ENCODE data around the gene AUP1. TPM values are rescaled to one million over a fixed set of nuclear protein-coding genes. Genes with fewer than 3 reads are reported as not detected.

The AUP1 gene
- total RNA-seq, 2 donors from 2014 or later: 101 to 124 TPM

- no peak overlapping the region for H3K27ac ChIP-seq
- no peaks in the 10 kb centered on the region for H3K9me3 ChIP-seq
- WGBS: 98% methylated on average over 6 of the region's 6 CpGs
Observed at GRCh38 chr2:74556831-74557370, 27.4 kb upstream of the AUP1 start.

GRCh38 chr2:74556159-74556558 lies 26.7 kb upstream of the AUP1 start:
- Histone ChIP-seq H3K9me3 (no peaks in the 10 kb centered on the region), H3K27ac (no peak overlapping the region), H3K27me3 (replicated peaks; ENCODE audit: insufficient read depth) (no peaks in the 10 kb centered on the region), H3K36me3 (no peaks in the 10 kb centered on the region), H3K4me1 (replicated peaks) (no peaks in the 10 kb centered on the region), H3K4me3 (no peak overlapping the region)
- no peak for TF ChIP-seq CTCF (IDR thresholded peaks at IDR 0.05)
- no peak for TF ChIP-seq POLR2AphosphoS5 (IDR thresholded peaks at IDR 0.05)
- no peak for TF ChIP-seq POLR2A (IDR thresholded peaks at IDR 0.05)
- DNase-seq (ENCODE audit: low spot score): no peak
- intact Hi-C loops (cut with DNase I): no loop called here
- WGBS: 87% methylated on average over 14 of the region's 14 CpGs

More at GRCh38 chr2:74556831-74557370, 27.4 kb upstream of the AUP1 start:
- no peak overlapping the region for H3K4me3 ChIP-seq
- H3K4me1 ChIP-seq (replicated peaks): no peaks in the 10 kb centered on the region
- no peak for DNase-seq (ENCODE audit: low spot score)
- H3K27me3 ChIP-seq (replicated peaks; ENCODE audit: insufficient read depth): no peaks in the 10 kb centered on the region
- no peaks in the 10 kb centered on the region for H3K36me3 ChIP-seq
- no peak for TF ChIP-seq POLR2A (IDR thresholded peaks at IDR 0.05)
- TF ChIP-seq CTCF (IDR thresholded peaks at IDR 0.05): no peak
- TF ChIP-seq POLR2AphosphoS5 (IDR thresholded peaks at IDR 0.05): no peak
- intact Hi-C loops (cut with DNase I): no loop called here

GRCh38 chr2:74555610-74556103 lies 26.2 kb upstream of the AUP1 start:
- no peaks in the 10 kb centered on the region for H3K9me3 ChIP-seq
- peak overlapping the region; percentile 55 to 71 for H3K4me3 ChIP-seq
- intact Hi-C loops (cut with DNase I): no loop called here
- no peaks in the 10 kb centered on the region for H3K4me1 ChIP-seq (replicated peaks)
- H3K27me3 ChIP-seq (replicated peaks; ENCODE audit: insufficient read depth): no peaks in the 10 kb centered on the region
- no peaks in the 10 kb centered on the region for H3K36me3 ChIP-seq
- 81% methylated on average over 16 of the region's 17 CpGs for WGBS
- no peak for DNase-seq (ENCODE audit: low spot score)
- H3K27ac ChIP-seq: no peak overlapping the region
- TF ChIP-seq CTCF (IDR thresholded peaks at IDR 0.05) (no peak), POLR2AphosphoS5 (IDR thresholded peaks at IDR 0.05) (no peak), POLR2A (IDR thresholded peaks at IDR 0.05) (no peak)

GRCh38 chr2:74554820-74555531 lies 25.5 kb upstream of the AUP1 start:
- Histone ChIP-seq H3K36me3 (no peaks in the 10 kb centered on the region), H3K27ac (peak overlapping the region; percentile 67 to 77), H3K4me3 (peak overlapping the region; percentile 55 to 71), H3K9me3 (no peaks in the 10 kb centered on the region), H3K4me1 (replicated peaks) (no peaks in the 10 kb centered on the region), H3K27me3 (replicated peaks; ENCODE audit: insufficient read depth) (no peaks in the 10 kb centered on the region)
- no peak for TF ChIP-seq POLR2AphosphoS5 (IDR thresholded peaks at IDR 0.05)
- no peak for TF ChIP-seq POLR2A (IDR thresholded peaks at IDR 0.05)
- TF ChIP-seq CTCF (IDR thresholded peaks at IDR 0.05): no peak
- WGBS: 18% methylated on average over 53 of the region's 58 CpGs
- intact Hi-C loops (cut with DNase I): no loop called here
- DNase-seq (ENCODE audit: low spot score): no peak
